AG10803 (cell line): ENCODE measurements around the gene MAP6D1.

Source experiments
- DNase-seq: peaks from one replicate; pipeline ENCODE4 v3.0.0; 2010; ENCODE audit warnings: low read depth
- H3K4me3 ChIP-seq: 2 replicates; pipeline ENCODE4 v1.5.1; 2011; ENCODE audit warnings: mild to moderate bottlenecking, low read length, control low read depth
- TF ChIP-seq, protein P1 (sequence below): conservative IDR thresholded peaks from 2 replicates; pipeline ENCODE4 v1.5.1; 2011; ENCODE audit warnings: mild to moderate bottlenecking, low read length, control low read depth, inconsistent platforms

The MAP6D1 gene

DNA sequence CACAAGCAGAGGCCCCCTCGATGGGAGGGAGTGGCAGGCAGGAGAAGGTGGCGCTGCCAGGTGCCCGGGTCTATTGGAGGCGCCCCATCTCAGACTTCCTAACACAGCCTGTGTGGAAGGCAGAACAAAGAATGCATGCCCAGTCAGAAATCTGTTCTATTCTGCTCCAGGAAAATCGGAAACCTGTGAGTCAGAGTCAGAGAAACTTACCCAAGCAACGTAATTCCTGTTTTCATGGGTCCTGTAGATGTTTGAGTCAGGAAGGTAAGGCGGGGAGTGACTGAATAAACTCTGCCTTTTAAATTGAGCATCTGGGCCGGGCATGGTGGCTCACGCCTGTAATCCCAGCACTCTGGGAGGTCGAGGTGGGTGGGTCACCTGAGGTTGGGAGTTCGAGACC, 13.7 kb downstream of the MAP6D1 start:
- DNase-seq = no peak
- TF ChIP-seq, protein P1, sequence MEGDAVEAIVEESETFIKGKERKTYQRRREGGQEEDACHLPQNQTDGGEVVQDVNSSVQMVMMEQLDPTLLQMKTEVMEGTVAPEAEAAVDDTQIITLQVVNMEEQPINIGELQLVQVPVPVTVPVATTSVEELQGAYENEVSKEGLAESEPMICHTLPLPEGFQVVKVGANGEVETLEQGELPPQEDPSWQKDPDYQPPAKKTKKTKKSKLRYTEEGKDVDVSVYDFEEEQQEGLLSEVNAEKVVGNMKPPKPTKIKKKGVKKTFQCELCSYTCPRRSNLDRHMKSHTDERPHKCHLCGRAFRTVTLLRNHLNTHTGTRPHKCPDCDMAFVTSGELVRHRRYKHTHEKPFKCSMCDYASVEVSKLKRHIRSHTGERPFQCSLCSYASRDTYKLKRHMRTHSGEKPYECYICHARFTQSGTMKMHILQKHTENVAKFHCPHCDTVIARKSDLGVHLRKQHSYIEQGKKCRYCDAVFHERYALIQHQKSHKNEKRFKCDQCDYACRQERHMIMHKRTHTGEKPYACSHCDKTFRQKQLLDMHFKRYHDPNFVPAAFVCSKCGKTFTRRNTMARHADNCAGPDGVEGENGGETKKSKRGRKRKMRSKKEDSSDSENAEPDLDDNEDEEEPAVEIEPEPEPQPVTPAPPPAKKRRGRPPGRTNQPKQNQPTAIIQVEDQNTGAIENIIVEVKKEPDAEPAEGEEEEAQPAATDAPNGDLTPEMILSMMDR = no peak
- H3K4me3 ChIP-seq = no peak overlapping the region

DNA sequence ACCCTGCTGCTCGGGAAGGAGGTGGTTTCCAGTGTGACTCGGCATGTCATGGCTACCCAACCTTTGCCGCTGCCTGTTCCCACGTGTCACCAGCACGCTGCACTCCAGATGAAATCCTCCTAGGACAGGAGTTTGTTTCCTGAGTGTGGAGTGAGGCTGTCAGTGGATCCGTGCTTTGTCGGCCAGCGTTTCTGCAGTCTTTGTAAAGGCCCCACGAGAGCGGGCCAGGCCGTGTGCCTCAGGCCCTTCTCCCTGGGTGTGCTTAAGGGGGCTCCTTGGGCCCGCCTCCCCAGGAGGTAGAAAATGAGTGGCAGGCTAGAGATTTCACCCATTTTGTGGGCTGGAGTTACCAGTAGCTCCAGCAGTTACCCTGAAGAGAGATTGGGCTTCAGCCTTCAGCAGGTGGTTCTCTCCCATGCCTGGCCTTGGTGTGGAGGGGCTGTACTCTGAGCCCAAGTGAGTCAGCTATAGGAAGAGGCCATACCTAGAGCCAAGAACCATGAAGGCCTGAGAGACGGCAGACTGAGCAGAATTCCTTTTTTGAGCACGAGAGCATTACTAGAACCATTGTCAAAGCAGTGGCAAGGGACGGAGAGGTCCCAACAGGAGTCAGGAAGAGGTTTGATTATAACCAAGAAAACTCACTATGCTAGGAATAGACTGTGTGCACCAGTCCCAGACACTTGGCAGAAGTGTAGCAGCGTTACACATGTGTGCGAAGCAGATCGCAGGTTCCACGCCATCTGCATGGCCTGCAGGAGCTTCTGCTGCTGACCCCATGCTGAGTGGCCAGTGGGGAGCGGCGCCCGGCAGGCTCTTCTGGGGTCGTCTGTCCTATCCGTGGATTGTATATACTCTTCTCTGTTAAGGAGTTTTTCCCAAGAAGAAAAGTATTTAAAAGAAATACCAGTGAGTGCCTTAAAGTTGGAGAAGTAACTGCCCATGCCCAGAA, 14.5 kb downstream of the MAP6D1 start:
- TF ChIP-seq, protein P1 = no peak
- H3K4me3 ChIP-seq = no peak overlapping the region
- DNase-seq = no peak

DNA sequence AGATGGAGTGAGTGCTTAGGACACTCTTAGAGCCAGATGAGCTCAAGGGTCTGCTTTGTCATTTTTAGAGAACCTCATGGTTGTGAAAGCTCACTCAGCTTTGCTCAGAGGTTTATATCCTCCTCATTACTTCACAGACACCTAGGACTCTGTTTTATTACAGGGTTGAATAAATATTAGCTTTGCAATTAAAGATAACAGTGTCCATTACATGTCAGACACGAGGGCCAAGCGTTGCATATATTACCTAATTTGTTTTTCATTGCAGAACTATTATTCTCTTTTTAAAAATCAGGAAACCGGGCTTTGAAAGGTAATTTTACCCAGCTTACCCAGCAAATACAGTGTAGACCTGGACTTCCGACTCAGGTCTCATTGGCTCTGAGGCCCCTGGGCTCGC, 16.1 kb downstream of the MAP6D1 start:
- no peak for DNase-seq
- TF ChIP-seq, protein P1 = no peak
- H3K4me3 ChIP-seq = no peak overlapping the region

DNA sequence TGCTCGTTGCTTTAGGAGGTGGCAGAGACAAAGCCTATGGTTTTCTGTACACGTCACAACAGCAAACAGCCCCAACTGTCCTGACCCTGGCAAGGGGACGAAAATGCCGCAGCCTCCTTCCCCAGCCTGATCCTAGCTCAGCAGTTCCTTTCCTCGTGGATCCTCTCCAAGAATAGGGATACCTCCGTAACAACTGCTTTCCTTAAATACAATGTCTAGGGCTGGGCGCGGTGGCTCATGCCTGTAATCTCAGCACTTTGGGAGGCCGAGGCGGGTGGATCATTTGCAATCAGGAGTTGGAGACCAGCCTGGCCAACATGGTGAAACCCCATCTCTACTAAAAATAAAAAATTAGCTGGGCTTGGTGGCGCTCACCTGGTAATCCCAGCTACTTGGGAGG, 17.0 kb downstream of the MAP6D1 start:
- TF ChIP-seq, protein P1 = no peak
- DNase-seq = no peak
- no peak overlapping the region for H3K4me3 ChIP-seq

DNA sequence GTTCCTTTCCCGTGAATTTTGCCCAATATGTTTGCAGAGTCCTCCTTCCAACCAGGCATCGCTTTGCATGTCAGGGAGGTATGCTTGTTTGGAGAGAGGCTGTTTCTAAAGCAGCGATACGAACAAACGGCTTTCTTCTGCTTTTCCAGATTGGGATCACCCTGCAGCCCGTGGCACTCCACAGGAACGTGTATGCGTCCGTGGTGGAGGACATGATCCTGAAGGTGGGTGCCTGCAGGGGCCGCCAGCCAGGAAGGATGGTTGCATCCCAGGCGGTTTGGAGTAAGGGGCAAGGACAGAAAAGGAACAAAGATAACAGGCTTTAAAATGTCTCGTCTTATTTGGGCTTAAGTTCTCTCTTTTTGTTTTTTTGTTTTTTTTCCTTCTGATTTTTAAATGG, 17.5 kb downstream of the MAP6D1 start:
- TF ChIP-seq, protein P1 = no peak
- no peak overlapping the region for H3K4me3 ChIP-seq
- DNase-seq = no peak

DNA sequence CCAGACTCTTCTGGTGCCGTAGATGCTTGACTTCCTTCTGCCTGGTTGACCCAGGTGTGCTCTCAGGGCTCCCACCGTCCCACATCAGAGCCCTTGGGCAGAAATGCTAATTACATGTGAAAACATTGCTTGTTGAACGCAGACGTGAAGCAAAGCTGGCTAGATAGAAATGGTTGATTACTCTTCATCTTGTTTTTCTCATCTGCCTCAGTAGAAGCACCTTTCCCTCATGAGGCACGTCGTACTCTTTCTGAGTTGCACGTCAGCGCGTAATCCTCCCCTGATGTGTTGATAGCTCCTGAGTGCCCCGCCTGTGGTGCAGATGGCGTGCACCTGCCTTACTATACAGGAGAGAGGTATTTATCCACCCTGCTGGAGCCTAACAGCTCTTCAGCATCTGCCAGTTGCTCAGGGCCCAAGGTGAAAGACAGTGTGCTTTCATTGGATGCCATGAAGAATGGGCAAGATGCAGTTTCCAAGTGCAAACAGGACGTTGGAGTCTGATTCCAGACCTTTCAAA, 18.1 kb downstream of the MAP6D1 start:
- no peak overlapping the region for H3K4me3 ChIP-seq
- TF ChIP-seq, protein P1 = no peak
- DNase-seq = no peak

DNA sequence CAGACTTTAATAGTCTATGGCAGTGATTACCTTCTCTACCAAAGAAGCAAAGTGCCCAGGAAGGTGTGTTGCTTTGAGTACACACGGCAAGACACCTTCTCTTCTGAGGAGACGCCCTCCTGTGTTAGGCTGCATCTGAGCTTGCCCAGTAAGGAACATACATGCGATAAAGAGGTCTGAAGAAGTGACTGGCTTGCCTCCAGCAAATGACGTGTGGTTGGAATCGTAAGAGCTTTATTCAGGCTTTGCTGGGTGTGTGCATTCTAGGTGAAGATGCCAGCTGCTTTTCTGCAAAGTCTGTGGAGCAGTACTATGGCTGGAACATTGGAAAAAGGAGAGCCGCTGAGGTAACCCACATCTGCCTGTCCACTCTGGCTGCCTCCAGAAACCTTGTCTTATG, 22.4 kb downstream of the MAP6D1 start:
- no peak overlapping the region for H3K4me3 ChIP-seq
- DNase-seq = no peak
- TF ChIP-seq, protein P1 = no peak
